ENCODE data around the gene CAMK1D.
"Not testable (repeated sequence)": the region's sequence is repeated elsewhere in the genome, so short reads cannot be mapped to it uniquely, and the experiment has no call there.

The CAMK1D gene

DNA sequence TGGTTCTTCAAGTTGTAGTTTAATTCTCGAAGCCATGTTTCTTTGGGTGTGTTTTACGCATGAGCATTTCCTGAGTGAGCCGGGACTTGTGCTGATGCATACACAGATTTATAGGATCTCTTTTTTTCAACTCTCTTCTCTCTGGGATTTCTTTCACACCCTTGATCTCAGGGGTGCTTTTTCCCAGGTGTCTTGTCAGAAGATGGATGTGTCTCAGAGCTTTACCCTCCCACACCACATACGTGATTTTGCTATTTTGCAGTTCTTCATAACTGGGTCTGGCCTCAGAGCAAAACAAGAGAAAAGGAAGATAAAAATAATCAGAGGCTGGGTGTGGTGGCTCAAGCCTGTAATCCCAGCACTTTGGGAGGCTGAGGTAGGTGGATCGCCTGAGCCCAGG lies 177.0 kb downstream of the CAMK1D start:
- DNase-seq (ENCODE audit: low spot score): no peak

DNA sequence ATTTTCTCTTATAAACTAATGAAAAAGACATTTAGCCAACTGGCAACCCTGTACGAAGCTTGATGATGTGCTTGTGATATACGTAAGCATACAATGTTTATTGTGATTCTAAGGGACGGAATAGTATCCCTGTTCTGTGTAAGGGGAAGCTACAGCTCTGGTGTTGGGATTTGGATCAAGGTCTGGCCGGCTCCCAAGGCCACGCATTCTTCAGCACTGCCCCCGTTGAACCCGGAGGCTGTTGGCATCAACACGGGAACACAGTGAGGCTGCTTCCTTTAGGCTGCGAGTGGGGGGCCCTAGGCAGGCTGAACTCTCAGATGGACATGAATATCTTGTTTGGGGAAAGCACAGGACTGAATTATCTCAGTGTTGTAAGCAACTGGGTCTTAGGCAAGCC lies 180.6 kb downstream of the CAMK1D start:
- DNase-seq (ENCODE audit: low spot score): no peak

DNA sequence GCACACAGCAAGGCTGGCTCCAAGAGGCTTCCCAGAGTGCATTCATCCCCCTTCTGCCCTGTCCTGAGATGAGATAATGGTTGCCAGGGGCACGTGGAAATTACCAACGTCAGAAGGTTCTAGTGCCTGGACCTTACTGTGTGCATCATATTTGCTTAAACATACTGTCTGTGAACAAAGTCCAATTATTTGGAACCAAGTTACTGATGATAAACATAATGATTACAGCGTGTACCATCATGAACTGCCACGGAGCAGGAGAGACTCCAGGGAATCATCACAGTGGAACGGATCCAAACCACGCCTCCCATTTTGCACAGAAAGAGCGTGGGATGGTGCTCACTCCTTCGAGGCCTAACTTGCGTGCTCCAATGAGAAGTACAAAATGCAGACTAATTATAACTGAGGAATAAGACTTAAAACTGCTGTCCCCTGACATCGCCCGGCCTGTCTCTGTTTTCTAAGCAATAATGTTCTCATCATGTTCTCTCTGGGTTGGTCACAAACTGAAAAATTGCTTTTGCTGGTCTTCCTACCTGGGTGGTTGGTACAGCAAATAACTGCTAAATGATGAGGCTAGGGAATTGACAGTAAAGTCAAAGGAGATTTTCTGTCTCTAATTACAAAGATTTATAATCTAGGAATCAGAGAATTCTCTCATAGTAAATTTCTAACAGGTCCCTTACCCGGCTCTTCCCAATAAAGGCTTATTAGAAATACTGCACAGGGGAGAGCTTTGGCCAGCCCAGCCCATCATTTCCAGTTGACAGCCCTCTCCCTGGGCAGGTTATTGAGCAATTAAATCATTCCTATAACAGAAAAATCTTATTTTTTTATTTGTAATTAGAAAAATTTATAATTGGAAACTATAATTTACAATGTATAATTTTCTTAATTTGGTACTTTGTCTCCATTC lies 182.2 kb downstream of the CAMK1D start:
- DNase-seq (ENCODE audit: low spot score): no peak

DNA sequence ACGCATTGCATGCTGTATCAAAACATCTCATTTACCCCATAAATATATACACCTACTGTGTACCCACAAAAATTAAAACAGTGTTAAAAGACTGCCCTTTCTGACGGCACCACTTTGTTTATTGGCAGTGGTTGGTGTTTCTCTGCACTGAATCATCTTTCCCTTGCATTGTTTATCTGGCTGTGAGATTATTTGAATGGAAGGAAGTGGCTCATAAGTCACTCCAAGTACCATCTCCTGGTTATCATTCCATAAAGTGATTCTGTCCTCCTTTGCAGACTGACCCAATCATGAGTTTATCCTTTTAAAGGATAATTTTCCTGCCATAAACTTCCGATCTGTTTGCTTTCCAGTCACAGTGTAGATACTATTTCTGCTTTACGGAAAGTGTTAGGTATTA lies 183.8 kb downstream of the CAMK1D start:
- DNase-seq (ENCODE audit: low spot score): no peak

DNA sequence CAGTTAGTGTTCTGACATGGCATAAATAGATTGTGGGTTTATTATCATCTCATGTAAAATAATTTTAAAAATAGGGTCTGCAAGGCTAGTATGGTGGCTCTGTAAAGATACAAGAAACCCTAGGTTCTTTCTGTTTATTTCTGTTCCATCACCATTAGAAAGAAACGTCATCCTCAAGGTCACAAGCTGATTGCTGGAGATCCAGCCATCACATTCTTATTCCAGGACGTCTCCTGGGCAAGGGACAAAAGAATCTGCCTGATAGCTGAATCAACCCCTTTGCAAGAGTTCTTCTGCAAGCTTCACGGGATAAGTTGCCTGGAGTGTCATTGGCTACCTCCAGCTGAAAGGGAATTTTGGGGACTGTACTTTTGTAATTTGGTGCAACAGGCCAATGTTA lies 184.4 kb downstream of the CAMK1D start:
- DNase-seq (ENCODE audit: low spot score): no peak

DNA sequence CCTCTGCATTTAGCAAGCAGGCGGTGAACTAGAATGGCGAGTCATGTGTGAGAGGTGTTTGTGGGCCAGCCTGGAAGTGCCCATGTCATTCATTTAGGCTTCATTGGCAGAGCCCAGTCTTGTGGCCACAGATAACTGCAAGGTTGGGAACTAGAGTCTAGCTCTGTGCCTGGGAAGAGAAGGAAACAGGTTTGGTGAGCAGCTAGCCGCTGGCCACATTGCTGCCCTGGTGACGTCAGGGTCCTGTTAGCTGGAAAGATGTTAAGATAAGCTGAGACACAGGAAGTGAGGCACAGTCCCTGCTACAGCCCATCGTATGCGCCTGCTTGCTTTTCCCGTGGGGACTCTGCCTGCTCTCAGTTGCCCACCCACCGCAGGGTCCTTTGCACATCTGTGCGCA lies 185.5 kb downstream of the CAMK1D start:
- DNase-seq (ENCODE audit: low spot score): no peak

DNA sequence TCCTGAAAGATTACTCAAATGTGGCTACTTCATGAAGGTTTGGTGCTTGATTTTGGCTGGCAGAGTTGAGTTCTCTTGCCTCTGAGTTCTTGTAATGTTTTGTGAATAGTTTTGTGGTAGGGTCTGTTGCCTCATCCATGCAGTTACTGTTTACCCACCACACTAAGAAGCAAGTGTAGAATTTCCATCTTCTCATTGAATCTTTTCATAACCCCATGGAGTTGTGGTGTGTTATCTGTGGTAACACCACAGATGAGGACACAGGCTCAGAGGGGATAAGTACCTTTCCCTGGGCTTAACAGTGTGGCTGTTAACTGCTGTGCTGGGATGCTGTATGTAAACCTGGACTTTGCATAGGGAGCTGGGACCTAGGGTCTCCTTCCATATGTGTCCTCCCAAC lies 186.3 kb downstream of the CAMK1D start:
- DNase-seq (ENCODE audit: low spot score): no peak

DNA sequence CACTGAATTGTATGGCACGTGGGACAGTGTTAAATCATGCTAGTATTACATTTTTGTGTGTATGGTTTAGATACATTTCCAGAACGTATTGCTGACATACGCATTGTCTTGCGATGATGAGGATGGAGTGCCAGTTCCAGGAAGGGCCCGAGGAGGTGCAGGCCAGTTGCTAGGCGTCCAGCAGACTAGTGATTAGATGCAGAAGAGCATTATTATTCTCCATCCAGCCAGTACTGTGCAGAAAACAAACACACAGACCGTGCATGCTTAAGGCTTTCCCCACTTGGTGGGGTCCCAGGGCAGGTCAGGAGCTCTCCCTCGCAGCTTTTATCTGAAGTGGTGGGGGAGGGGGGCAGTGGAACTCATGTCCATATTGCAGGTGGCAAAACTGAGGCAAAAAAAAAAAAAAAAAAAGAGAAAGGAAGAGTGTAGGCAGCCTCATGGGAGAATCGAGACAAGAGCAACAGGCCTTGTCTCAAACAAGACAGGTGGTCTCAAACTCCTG lies 189.2 kb downstream of the CAMK1D start:
- no peak for DNase-seq (ENCODE audit: low spot score)

DNA sequence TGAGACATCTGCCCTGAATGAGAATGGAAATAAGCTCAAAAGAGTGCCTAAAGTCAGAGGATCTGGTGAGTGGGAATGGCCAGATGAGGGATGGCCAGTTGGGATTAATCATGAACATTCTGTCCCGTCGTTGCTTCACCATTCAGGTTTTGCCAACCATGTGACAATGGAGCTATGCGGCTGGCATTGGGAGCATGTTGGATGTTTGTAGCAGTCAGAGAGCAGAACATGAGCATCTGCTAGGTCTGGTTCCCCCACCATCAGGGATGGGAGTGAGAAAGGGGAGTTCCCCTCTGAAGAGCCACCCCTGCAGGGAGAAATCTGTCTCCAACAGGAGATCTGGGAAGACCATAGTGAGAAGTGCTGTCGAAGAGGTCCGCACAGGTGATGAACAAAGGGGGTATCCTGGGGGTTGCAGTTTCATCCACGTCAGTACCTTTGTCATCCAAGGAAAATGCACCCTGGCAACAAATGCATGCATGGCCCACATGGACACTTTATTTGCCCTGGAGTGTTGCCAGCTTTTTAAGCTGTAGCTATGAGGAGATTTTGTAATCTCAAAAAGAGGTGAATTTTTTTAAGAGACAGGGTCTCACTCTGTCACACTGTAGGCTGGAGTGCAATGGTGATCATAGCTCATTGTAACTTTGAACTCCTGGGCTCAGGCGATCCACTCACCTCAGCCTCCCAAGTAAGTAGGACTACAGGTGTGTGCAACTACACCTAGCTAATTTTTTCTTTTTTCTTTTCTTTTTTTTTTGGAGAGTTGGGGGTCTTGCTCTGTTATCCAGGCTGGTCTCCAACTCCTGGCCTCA lies 190.2 kb downstream of the CAMK1D start:
- no peak for DNase-seq (ENCODE audit: low spot score)

DNA sequence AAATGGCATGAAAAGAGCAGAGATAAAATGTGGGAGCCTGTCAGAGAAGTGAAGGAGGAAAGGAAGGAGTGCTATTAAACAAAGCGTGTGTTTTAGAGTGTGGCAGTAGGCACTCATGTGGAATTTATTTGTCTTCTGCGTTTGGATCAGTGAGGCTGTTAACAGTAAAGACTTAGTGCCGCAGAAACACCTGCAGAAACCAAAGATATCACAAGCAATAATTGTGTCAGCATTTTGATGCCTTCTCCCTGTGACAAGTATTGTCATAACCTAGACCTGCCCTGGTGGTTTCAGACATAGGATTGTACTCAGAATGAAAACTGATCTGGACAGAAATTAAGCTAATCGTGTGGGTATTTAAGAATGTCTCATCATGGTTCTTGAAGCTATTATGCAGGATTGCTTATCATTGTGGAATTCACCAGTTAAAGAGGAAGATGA lies 191.0 kb downstream of the CAMK1D start:
- DNase-seq (ENCODE audit: low spot score): no peak

DNA sequence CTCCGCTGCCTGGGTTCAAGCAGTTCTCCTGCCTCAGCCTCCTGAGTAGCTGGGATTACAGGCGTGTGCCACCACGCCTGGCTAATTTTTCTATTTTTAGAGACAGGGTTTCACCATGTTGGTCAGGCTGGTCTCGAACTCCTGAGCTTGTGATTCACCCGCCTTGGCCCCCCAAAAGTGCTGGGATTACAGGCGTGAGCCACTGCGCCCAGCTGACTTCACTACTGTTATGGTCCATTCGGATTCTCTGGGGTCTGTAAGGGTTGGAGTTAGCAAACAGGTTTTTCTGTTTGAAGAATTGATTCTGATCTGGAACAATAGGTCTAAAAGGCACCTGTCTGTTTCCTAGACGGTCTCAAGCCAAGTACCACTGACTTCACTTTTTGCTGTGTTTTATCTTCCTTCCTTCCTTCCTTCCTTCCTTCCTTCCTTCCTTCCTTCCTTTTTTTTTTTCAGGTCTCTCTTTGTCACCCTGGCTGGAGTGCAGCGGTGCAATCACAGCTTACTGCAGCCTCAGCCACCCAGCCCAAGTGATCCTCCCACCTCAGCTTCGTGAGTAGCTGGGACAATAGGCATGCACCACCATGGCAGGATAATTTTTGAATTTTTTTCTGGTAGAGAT lies 192.2 kb downstream of the CAMK1D start:
- DNase-seq (ENCODE audit: low spot score): no peak

DNA sequence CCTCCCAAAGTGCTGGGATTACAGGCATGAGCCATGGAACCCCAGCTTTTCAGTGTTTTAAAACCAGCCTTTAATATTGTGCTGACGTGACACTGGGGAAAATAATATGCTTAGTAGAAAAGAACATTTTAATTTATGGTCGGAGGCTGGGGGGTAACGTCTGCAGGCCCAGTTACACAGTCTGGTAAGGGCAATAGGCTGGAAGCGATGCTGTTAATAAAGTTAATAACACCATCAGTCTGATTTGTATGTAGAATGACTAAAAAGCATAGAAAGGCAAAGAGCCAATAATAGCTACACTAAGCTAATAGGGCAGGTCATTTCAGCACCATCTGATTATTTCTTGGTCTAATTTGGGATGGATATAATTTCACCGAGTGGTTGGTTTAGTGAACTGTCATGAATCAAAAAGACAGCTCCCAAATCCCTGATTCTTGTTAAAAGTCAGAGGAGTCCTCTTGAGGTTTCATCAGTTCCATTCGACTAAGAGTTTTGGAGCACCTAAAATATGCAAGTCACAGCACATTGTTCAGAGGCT lies 192.9 kb downstream of the CAMK1D start:
- no peak for DNase-seq (ENCODE audit: low spot score)

DNA sequence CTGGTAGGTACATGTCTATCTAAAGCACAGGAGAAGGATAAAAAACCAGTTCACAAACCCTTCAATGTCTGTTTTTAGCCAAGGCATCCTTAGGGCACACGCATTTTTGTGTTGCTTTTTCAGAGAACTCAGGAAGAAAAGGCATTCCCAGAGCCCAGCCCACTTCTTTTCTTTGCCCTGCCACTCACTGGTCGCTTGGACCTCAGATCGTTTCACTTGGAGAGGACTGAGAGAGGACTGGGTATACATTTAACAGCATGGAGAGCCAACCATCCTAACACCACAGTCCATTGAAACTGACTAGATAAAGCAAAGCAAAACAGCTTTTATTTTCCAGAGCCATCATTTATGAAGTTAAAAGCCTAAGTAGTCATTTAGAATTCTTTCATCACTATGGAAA lies 194.2 kb downstream of the CAMK1D start:
- no peak for DNase-seq (ENCODE audit: low spot score)

DNA sequence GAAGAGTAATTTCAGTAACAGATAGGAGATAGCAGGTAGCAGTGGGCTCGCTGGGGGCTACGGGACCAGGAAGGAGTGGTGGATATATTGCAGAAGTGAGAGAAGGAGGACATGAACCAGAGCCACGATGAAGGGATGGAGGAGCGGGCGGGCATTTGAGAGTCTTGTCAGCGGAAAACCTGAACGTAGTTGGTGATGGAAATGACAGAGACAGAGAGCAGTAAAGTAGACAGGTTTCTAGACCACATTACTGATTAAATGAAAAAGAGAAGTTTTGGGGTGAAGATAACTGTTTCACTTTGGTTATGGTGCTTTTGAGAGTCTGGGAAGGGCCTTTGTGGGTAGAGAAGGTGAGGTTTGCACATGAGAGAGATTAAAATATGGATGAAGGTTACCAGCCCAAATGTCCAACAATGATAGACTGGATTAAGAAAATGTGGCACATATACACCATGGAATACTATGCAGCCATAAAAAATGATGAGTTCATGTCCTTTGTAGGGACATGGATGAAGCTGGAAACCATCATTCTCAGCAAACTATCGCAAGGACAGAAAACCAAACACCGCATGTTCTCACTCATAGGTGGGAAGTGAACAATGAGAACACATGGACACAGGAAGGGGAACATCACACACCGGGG lies 196.9 kb downstream of the CAMK1D start:
- not testable (repeated sequence) for DNase-seq (ENCODE audit: low spot score)

DNA sequence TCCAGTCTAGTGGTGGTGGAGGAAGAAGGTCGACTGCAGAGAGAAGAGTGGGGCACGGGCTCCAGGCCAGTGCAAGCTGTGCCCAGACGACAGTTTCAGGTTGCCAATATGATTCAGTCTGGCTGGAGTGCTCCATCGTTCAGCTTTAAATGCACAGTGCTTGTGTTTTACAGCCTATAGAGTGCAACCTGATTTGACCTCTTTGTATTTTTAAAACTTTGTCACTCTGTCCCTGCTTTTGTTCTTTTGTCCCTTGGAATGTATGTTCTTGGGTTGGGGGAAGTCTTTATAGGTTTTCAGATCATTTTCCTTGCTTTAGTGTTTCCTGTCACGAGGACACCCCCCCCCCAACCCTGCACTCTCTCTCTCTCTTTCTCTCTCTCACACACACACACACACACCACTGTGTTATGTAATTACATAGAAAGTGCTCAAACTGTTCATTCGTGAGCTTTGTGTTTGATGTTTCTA lies 198.0 kb downstream of the CAMK1D start:
- no peak for DNase-seq (ENCODE audit: low spot score)

DNA sequence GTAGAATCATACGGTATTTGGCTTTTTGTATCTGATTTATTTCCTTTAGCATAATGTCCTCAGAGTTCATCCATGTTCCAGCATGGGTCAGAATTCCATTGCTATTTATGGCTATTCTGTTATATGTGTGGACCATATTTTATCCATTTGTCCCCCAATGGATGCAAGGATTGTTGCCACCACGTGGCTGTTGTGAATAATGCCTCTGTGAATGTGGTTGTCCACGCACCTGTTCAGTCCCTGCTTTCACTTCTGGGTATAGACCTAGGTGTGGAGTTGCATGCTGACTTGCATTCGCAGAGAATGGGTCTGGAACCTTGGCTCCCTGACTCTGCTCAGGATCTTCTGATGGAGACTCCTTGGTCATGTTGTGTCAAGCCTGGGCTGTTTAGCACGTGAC lies 199.9 kb downstream of the CAMK1D start:
- DNase-seq (ENCODE audit: low spot score): peak; percentile 43

DNA sequence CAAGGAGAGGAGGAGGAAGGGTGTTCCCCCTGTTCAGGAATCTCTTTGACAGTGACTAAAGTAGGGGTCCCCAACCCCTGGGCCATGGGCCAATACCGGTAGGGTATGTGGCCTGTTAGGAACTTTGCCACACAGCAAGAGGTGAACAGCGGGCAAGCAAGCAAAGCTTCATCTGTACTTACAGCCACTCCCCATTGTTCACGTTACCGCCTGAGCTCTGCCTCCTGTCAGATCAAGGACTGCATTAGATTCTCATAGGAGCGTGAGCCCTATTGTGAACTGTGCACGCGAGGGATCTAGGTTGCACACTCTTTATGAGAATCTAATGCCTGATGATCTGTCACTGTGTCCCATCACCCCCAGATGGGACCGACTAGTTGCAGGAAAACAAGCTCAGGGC lies 201.6 kb downstream of the CAMK1D start:
- DNase-seq (ENCODE audit: low spot score): no peak

DNA sequence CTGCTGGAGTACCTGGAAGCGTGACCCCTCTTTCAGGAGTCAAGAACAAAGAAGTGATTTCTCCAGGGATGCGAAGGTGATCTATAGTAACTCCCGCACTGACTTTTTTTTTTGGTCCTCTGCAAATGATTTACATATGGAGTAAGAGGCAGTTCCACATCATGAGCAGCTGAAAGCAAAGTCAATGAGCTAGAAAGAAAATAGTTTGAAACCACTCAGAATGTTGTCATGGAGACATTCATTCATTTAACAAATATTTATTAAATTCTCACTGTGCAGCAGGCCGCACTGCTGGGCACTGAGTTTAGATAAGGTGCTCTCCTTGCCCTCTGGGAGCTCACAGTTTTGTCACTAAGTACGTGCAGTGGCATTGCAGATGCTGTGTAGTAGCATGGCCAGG lies 206.7 kb downstream of the CAMK1D start:
- DNase-seq (ENCODE audit: low spot score): no peak

DNA sequence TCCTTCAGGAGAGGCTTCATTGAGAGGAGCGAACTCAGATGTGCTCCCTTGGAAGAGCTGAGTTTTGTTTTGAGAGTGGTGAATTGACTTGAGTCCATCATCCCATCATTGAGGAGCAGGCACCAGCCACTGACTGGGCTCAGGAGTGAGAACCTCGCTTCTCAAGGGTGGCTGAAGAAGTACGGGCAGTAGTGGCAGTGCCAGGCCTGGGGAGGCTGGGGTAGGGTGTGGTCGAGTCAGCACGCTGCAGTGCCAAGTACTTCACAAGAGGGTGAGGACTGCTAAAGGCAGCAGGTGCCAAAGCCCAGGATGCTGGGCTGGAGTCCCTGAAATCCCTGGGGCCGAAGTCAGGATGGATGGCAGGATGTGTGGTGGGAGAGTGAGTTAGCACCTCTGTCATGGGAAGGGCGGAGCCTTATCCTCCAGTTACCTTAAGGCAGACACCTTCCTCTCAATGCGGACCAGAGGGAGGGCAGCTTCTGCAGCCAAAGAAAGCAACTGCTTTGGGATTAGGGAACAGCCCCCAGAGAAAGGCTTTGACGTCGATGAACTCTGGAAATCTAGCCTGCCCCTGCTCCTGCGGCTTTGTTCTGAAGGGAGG lies 210.3 kb downstream of the CAMK1D start:
- DNase-seq (ENCODE audit: low spot score): no peak

DNA sequence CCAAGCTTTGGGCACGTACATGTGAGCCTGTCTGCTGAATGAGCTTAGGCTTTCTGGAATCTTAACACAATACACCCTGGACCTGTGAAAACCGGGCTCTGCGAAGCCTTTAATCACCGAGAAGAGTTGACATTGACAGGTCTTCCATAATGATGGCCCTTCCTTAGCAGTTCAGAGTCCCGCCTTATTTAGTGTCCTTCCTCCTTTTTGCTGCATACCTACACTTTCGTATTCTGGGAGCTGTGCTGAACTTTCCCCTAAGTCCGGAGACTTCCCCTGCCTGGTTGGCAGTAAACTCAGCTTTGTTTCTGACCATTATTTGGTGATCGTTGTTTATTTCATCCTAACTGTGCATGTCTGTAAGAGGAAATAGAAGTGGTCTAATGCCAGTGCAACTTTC lies 212.0 kb downstream of the CAMK1D start:
- no peak for DNase-seq (ENCODE audit: low spot score)

DNA sequence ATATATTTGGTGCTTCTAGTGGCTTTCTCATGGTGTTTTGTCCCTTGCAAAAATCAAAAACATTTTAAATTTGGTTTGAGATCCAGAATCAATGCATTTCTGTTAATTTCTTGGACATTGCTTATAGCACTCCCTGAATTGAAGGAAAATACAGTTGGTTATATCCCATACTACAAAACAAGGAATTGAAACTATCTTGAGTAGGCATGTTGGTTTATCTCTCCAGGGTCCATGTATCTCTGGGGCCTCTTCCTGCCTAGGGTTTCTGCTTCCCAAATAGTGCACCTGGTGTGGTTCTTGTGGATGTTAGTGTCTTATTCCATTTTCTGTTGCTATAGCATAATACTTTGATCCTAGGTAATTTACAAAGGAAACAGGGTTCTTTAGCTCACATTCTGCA lies 212.4 kb downstream of the CAMK1D start:
- no peak for DNase-seq (ENCODE audit: low spot score)
